NCI-H510A (cell line): ENCODE data around the gene ABHD17C.

Experiments
- DNase-seq: peaks from one replicate; lab custom pipeline; 2025; lab: John Stamatoyannopoulos, UW

ABHD17C gene

DNA sequence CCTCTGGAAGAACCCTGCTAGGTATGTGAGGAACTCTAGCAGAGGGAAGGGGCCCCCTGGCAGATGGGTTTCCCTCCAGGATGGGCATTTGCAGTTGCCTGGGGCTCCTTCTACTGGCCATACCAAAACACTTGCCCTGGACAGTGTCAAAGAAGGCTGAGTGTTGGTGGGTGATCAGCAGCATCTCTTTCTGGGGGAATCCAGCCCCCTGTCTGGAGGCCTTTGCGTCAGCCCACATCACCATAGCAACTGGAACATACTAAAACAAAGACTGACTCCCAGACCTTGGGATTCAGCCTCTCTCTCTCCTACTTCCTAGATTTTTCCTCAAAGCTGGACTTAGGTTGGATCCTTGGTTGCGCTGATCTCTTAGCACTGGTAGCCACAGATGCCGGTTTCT lies 92.2 kb downstream of the ABHD17C start:
- DNase-seq, result no peak

DNA sequence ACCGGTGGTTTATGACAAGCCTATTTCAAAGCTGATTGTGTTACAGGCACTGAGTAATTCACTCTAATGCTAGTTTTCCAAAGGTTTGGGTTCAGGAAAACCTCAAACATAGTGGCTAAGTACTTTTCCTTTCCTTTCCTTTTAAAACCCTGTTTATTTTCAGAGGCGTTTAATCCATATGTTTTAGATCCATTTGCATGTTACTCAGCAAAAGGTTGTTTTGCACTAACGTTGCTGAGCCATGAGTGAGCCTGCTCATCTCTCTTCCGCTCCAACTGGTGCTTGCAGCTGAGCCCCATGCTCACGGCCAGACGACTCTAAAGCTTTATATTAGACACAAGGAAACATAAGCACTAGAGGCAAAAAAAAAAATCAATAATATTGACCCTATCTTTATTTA lies 93.4 kb downstream of the ABHD17C start:
- DNase-seq, result no peak

DNA sequence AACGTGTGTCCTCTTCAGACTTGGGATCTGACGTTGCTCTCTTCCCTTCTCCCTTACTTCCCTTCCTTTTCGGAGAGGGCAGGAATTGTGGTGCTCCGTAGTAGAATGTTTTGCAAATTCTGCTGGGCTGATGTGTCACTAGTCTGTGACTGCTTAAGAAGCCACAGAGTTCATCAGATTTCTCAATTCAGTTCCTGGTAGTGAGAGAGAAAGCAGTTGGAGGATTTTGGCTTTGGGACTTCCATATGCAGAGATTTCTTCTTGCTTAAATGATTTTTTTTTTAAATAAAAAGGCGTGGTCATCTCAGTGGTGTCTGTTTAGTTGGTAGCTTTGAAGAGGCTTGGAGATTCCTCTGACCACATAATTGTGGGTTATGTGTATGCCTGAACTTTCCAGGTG lies 94.2 kb downstream of the ABHD17C start:
- DNase-seq, result no peak

DNA sequence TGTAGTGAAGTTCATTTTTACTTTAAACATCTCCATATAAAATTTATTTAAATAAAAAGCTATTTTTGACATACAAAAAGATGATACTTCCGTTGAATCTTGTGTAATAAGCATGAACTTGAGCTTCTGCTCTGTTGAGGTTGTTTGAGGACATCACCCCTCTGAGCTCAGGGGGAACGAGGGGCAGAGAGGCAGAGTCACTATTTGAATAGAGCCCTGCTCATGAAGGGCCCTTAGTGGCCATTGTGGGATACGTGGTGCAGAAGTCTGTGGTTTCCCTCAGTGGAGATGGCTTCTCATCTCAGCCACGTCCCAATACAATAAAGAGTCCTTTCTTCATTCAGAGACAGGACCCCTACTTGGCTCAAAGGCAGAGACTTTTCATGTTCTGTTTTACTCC lies 94.7 kb downstream of the ABHD17C start:
- no peak for DNase-seq

DNA sequence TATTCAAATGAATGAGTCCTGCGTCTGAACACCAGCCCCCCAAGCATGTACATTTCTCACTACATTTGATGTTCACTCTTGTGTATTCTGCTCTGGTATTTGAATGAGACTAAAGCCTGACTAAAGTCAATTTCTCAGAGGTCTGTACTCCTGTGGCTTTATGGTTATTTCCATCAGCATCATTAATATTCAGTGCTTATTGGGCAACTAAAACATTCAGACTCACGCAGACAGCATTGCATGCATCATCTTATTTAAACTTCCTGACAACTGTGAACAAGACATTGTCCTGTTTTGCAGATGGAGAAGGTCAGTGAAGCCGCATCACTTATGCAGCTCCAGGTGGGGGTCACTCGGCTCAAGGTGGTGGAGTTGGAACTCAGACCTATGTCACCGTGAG lies 95.1 kb downstream of the ABHD17C start:
- DNase-seq, result no peak

DNA sequence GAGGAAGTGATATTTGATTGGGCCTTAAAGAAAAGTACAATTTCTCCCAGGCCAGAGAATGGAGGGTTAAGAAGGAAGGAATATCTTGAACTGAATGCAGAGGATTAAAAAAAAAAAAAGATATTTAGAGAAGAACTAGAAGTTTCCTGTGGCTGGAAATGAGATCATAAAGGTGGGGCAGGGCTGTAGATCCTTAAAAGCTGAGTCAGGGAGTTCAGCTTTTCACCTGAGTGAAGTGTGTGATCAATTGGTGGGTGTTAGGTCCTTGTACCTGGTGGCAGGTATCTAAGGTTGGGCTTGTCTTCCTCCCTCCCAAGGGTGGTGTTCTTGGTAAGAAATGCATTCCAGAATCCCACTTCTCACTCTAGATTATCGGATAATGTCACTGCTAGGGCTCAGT lies 95.9 kb downstream of the ABHD17C start:
- DNase-seq, result no peak

DNA sequence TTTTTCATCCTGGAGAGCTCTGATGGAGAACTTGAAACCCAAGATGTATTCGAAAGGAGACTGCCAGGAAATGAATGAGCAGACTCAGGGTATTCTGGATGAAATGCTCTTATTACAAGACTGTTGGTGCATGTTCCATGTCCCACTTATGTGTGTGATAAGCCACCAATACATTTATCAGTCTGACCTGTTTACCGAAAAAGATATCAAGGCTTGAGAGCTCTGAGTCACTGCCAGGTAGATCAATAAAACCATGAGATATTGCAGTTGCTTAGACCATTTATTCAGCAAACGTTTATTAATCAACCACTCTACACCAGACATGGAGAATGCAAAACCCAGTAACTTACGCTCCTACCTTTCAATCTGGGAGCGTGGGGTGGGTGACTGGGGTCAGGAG lies 101.3 kb downstream of the ABHD17C start:
- DNase-seq, result no peak

DNA sequence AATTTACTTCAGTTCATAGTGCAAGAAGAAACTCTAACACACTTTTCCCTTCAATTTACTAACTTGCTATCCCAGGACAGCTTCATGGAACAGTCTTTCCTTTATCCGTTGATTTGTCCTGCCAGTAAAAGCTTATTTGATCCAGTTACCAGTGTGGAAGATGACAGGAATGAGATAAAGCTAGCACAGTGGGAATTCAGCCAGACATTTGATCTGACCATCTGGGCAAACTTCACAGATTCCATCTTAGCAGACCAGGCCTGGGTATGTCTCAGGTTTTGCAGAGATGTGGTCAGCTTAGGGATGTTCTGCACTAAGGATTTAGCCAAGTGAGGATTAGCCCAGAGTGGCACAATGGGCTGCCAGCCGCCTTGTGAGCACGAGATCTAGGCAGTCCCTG lies 103.8 kb downstream of the ABHD17C start:
- DNase-seq, result no peak

DNA sequence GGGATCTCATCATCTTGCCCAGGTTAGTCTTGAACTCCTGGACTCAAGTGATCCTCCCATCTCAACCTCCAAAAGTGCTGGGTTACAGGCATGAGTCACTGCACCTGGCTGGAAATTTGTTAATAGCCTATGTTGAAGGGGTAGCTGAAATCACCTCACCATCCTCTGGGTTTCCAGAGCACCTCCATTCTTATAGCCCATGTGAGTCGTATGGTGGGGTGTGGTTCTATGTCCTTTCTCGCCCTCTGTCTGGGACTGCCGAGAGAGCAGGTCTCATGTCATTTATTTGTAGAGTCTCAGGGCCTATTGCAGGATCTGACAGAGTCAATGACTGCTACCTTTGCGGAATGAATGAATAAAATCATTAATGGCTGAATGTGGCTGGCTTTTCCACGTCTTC lies 105.0 kb downstream of the ABHD17C start:
- no peak for DNase-seq

DNA sequence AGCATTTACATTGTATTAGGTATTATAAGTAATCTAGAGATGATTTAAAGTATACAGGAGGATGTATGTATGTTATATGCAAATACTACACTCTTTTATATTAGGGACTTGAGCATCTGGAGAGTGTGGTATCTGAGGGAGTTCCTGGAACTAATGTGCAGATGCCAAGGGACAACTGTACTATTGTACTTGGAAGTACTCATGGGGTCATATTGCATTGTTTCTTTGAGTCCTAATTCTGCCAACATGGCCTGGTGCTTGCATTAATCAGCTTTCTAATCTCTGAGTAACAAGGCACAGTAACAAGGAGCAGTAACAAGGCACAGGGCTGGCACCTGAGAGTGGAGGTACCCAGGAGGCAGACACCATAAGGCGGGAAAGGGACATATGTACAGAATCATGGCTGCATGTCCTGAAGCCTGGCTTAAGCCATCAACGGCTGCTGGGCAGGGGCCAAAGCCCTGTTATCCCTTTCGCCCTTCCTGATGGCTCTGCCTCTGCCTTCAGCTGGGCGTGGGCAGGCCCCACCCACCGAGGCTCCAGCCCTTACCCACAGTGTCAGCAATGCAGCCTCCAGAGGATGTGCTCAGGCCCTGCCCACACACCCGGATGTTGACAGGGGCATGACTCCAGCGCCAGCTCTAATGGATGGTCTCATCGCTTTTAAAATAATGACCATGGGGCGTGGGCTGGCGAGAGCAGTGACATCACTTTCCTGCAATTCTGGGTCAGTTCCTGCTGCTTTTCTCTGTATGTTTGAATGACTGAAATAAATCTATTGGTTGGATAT lies 107.0 kb downstream of the ABHD17C start:
- no peak for DNase-seq

DNA sequence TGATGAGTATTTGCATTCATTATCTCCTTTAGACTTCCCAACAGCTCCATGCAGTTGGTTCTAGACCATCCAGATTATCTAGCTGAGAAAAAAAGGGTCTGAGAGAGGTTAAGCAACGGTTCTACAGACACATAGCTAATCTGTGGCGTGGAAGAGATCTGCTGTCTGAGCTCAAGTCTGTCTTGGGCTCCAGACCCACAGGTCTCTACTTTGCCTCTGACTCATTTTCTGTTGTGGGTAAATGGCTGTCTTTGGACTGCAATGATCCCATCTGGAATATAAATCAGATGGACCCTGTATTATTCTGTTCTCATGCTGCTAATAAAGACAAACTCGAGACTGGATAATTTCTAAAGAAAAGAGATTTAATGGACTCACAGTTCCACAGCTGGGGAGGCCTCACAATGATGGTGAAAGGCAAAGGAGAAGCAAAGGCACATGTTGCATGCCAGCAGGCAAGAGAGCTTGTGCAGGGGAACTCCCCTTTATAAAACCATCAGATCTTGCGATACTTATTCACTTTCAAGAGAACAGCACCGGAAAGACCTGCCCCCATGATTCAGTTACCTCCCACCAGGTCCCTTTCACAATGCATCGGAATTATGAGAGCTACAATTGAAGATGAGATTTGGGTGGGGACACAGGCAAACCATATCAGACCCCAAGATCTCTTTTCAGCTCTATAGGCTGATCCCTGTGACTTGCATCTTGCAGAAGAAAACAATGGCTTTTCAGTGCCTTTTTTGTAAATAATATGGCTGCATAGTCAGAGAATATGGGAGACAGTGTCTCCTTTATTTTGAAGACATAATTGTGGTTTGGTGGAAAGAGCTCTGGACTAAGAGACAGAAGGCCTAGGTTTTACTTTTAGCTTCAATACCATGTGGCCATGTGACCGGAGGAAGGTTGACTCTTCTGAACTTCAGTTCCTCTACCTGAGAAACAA lies 108.7 kb downstream of the ABHD17C start:
- no peak for DNase-seq

DNA sequence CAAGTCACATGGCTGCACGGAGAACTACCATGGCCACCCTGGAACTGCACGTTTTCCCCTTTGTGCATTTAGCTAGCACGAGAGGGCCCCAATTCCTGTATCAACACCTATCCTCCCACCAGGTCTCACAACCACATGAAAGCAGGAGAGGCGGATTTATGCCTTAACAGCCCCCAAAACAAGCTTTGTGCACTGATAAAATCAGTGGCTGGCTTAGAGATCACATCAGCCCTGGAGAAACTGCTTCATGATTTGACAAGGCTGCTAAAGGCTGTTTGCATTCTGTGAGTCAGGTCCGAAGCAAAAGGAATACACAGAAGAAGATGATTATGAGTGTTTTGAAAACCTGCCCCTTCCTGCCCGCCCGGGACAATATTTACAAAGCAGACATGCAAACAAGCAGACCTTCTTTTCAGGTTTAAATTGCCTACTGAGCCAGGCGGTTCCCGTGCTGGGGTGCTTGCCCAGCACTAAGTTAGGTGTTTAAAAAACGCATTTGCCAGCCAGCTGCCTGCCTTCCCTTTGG lies 109.9 kb downstream of the ABHD17C start:
- peak; percentile 34 for DNase-seq
